Fibroblast of gingiva (primary cell): ENCODE data around the gene LRP1.
A peak's percentile ranks its signal among the peaks of the same experiment; 100 is the strongest.

Source experiments
- DNase-seq: peaks from one replicate; pipeline ENCODE4 v3.0.0-alpha.2; 2011; ENCODE audit warnings: low read depth

The LRP1 gene

GRCh38 chr12:57138526-57139272 is 10.4 kb downstream of the LRP1 start:
- peak; percentile 88 for DNase-seq

GRCh38 chr12:57139796-57140649 is 11.7 kb downstream of the LRP1 start:
- peak; percentile 37 for DNase-seq

GRCh38 chr12:57141249-57141648 is 13.0 kb downstream of the LRP1 start:
- no peak for DNase-seq

- DNase-seq = no peak
Measured at GRCh38 chr12:57142121-57142520, 13.8 kb downstream of the LRP1 start.

GRCh38 chr12:57142727-57143126 is 14.4 kb downstream of the LRP1 start:
- no peak for DNase-seq

GRCh38 chr12:57143454-57143853 is 15.2 kb downstream of the LRP1 start:
- no peak for DNase-seq

- DNase-seq = no peak
Measured at GRCh38 chr12:57145460-57146059, 17.3 kb downstream of the LRP1 start.

GRCh38 chr12:57146092-57146491 is 17.8 kb downstream of the LRP1 start:
- DNase-seq = peak; percentile 90

GRCh38 chr12:57146961-57147944 is 19.0 kb downstream of the LRP1 start, which contains the start of gene LRP1-AS:
TSS of gene LRP1-AS (minus strand) at chr12:57147619.
- no peak for DNase-seq

GRCh38 chr12:57148469-57149244 is 20.4 kb downstream of the LRP1 start:
- peak; percentile 89 for DNase-seq

GRCh38 chr12:57149245-57149900 is 21.1 kb downstream of the LRP1 start:
- DNase-seq = peak; percentile 93

GRCh38 chr12:57150400-57151000 is 22.2 kb downstream of the LRP1 start:
- no peak for DNase-seq

- DNase-seq = peak; percentile 96
Measured at GRCh38 chr12:57151741-57152630, 23.7 kb downstream of the LRP1 start.

- peak; percentile 64 for DNase-seq
Measured at GRCh38 chr12:57152639-57153038, 24.4 kb downstream of the LRP1 start.

- peak; percentile 54 for DNase-seq
Measured at GRCh38 chr12:57153415-57153997, 25.2 kb downstream of the LRP1 start.

- no peak for DNase-seq
Measured at GRCh38 chr12:57154076-57154475, 25.8 kb downstream of the LRP1 start.

- DNase-seq = no peak
Measured at GRCh38 chr12:57154804-57155434, 26.6 kb downstream of the LRP1 start.
